Smooth muscle cell of bladder (primary cell): ENCODE data around the gene RARS1. TPM values are rescaled to one million over a fixed set of nuclear protein-coding genes. Genes with fewer than 3 reads are reported as not detected.

Source experiments
- total RNA-seq: library from RNA; depleted of rRNA; stranded (reverse); fragments of >200 nt; gene quantifications from 2 replicates; pipeline ENCODE4 v1.2.3, GENCODE V29; 2014

RARS1 gene
- total RNA-seq: 160 and 187 TPM in 2 replicates

DNA sequence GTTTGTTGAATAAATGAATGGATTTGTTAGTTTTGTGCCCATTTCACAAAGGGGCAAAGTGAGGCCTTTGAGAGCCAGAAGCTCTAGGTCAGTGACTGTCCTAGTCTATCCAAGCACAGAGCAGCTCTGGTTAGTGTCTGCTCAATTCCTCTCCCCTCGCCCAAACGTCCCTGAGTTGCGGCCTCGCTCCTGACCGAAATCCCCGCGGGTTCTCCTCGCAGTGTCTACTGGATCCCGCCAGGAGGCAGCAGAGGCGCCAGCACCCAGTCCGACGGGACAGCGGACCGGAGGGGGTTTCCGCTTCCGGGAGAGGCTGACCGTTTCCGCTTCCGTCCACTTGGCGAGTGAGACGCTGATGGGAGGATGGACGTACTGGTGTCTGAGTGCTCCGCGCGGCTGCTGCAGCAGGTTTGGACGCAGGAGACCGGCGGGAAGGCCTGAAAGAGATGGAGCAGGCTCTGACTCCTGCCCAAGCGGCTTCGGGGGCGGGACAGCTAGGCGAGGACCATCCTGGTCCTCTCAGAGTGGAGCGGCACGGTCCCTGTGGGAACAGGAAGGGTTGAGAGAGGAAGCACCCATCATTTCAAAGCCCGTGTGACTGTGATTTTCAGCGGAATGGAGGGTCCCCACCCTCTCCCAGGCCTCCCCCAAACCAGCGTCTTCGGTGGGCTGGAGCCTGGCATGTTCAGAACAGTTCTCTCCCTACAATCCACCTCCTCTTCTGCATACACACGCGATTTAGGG, at the start of gene RARS1:
TSS of gene RARS1 (plus strand) at position 336 of the 744 bp plus-strand sequence. CDS start at position 364, 28 bp downstream.

DNA sequence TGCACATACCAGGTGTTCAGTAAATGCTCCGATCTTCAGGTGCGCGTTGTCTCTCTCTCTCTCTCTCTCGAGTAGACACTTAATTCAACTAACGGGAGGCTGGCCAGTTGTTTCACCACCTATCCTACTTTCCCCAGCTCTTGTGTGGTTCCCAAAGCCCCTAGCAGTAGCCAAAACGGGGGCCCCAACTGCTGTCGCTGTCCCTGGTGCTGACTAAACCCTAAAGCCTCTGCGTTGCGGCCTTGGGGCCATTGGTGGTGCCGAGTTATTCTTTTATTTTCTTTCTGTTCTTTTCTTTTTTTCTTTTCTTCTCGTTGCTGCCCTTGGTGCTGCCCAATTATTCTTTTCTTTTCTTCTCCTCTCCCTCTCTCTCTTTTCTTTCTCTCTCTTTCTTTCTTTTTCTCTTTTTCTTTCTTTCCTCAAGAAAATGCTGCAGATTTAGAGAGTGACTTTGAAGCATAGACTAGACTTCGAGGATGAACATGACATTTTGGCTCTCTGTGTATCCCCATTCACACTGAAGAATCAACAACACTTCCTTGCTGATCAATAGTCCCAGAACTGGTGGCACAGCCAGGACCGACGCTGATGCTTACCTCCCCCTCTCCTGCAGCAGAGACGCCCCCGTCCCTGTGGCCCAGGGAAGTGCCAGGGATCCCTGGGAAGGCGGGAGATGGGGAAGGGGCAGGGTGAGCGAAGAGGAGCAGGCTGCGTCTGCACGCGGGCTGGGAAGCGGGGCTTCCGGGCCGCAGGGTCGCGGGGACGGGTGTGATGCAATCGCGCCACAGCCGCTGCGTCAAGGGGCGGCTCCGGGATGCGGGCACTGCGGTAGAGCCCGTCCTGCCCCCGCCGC, 42.5 kb downstream of the RARS1 start, which contains the start of gene FBLL1:
TSS of gene FBLL1 (plus strand) at position 785 of the 853 bp plus-strand sequence. CDS start 200 bp downstream, outside the sequence.

Other genes with a start within 250 kb of the RARS1 start
- 1.7 and 1.8 TPM in 2 replicates for gene WWC1, start 194.8 kb upstream of the RARS1 start, total RNA-seq
- gene FBLL1, start 42.8 kb downstream of the RARS1 start, total RNA-seq: 0.28 and 0.74 TPM in 2 replicates
- gene PANK3, start 92.9 kb downstream of the RARS1 start, total RNA-seq: 29.2 and 34.0 TPM in 2 replicates